NCI-H510A treated with DMSO at 0.1 percent for 48 hours (cell line): Measurements from ENCODE around the gene SF3A1.
"Not testable (repeated sequence)": the region's sequence is repeated elsewhere in the genome, so short reads cannot be mapped to it uniquely, and the experiment has no call there.

ENCODE experiments used
- DNase-seq: peaks from one replicate; lab custom pipeline; 2025; lab: John Stamatoyannopoulos, UW

The SF3A1 gene

GRCh38 chr22:30356449-30357235 lies at the start of gene SF3A1, which contains the start of gene CCDC157:
Gene SF3A1, minus strand, starts transcription at chr22:30356894. Its CDS starts 102 bp downstream, at chr22:30356792.
Gene CCDC157, plus strand, starts transcription at chr22:30357007. Its CDS starts 8,994 bp downstream, at chr22:30366001.
- peak; percentile 66 for DNase-seq

GRCh38 chr22:30406400-30406799 lies 49.7 kb upstream of the SF3A1 start:
- no peak for DNase-seq

GRCh38 chr22:30405731-30406130 lies 49.0 kb upstream of the SF3A1 start:
- DNase-seq = no peak

- DNase-seq = no peak
Observed at GRCh38 chr22:30404307-30404706, 47.6 kb upstream of the SF3A1 start.

- DNase-seq = not testable (repeated sequence)
Observed at GRCh38 chr22:30402766-30403104, 46.0 kb upstream of the SF3A1 start.

GRCh38 chr22:30402028-30402765 lies 45.5 kb upstream of the SF3A1 start:
- no peak for DNase-seq

- DNase-seq = not testable (repeated sequence)
Observed at GRCh38 chr22:30401024-30401423, 44.3 kb upstream of the SF3A1 start.

GRCh38 chr22:30400159-30400558 lies 43.5 kb upstream of the SF3A1 start:
- DNase-seq = no peak

- DNase-seq = no peak
Observed at GRCh38 chr22:30399718-30400117, 43.0 kb upstream of the SF3A1 start.

GRCh38 chr22:30398685-30399680 lies 42.3 kb upstream of the SF3A1 start:
- no peak for DNase-seq

GRCh38 chr22:30397656-30398635 lies 41.3 kb upstream of the SF3A1 start:
- no peak for DNase-seq

- DNase-seq = peak; percentile 26
Observed at GRCh38 chr22:30396871-30397655, 40.4 kb upstream of the SF3A1 start, which contains the start of gene SEC14L2. Gene SEC14L2, plus strand, starts transcription at chr22:30397018. Its CDS starts 99 bp downstream, at chr22:30397117.

- no peak for DNase-seq
Observed at GRCh38 chr22:30393885-30394284, 37.2 kb upstream of the SF3A1 start.

GRCh38 chr22:30393322-30393680 lies 36.6 kb upstream of the SF3A1 start:
- DNase-seq = no peak

GRCh38 chr22:30392661-30393321 lies 36.1 kb upstream of the SF3A1 start:
- no peak for DNase-seq

- DNase-seq = peak; percentile 21
Observed at GRCh38 chr22:30390974-30391691, 34.4 kb upstream of the SF3A1 start.

GRCh38 chr22:30386960-30387827 lies 30.5 kb upstream of the SF3A1 start, which contains the start of gene RNF215:
Gene RNF215, minus strand, starts transcription at chr22:30387411. Its CDS starts 98 bp downstream, at chr22:30387313.
- DNase-seq = peak; percentile 36

- DNase-seq = no peak
Observed at GRCh38 chr22:30386608-30386959, 29.9 kb upstream of the SF3A1 start.
